Peyer's patch (tissue), 4 donors: ENCODE measurements around the gene MED13.

Source experiments
- POLR2A ChIP-seq, 2 donors: fragments of 450-650 bp; IDR thresholded peaks; one replicate each; pipeline ENCODE4 v1.5.1; 2017; ENCODE audit warnings: antibody characterized with exemption in 2 of 2, mild to moderate bottlenecking in 2 of 2, moderate library complexity in 2 of 2
- TF ChIP-seq, protein P1 (sequence below), 6 experiments: fragments of 450-650 bp in 4 of 6; fragments of 200-600 bp in 2 of 6; sonication (generic) in 1 of 6; IDR thresholded peaks; one replicate each; pipeline ENCODE4 v1.5.1; 2017 to 2019; ENCODE audit warnings: antibody characterized with exemption in 6 of 6, mild to moderate bottlenecking in 3 of 6, moderate library complexity in 1 of 6

DNA sequence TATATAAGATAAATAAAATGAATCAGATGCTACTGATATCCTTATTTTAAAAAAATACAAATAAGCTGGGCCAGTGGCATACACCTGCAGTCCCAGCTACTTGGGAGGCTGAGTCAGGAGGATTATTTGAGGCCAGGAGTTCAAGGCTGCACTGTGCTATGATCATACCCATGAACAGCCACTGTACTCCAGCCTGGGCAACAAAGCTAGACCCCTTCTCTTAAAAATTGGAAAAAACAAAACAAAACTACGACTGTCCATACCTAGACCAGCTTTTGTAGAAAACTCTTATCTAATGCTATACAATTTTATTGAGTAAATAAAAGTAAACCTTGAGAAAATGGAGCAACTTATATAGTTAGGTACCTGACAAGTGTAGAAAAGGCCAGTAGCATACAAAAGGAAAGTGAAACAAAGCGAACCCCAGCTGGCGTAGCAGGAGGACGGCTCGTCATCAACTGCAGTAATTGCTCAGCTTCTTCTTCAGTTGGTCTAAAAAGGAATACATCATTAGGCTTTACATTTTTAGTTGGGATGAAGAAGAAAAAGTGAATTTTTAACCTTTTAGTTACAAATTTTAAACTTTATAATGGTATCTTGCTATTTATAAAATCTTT is 160.9 kb downstream of the MED13 start:
- TF ChIP-seq, protein P1, sequence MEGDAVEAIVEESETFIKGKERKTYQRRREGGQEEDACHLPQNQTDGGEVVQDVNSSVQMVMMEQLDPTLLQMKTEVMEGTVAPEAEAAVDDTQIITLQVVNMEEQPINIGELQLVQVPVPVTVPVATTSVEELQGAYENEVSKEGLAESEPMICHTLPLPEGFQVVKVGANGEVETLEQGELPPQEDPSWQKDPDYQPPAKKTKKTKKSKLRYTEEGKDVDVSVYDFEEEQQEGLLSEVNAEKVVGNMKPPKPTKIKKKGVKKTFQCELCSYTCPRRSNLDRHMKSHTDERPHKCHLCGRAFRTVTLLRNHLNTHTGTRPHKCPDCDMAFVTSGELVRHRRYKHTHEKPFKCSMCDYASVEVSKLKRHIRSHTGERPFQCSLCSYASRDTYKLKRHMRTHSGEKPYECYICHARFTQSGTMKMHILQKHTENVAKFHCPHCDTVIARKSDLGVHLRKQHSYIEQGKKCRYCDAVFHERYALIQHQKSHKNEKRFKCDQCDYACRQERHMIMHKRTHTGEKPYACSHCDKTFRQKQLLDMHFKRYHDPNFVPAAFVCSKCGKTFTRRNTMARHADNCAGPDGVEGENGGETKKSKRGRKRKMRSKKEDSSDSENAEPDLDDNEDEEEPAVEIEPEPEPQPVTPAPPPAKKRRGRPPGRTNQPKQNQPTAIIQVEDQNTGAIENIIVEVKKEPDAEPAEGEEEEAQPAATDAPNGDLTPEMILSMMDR (IDR thresholded peaks at IDR 0.05): no peak
- TF ChIP-seq POLR2A (IDR thresholded peaks at IDR 0.05): no peak
